Daoy (cell line): ENCODE data around the gene SLC16A5. TPM values are rescaled to one million over a fixed set of nuclear protein-coding genes. Genes with fewer than 3 reads are reported as not detected.

Experiments
- total RNA-seq: library from RNA; depleted of rRNA; stranded (reverse); fragments of >200 nt; shearing (Covaris generic); gene quantifications from 2 replicates; pipeline ENCODE4 v1.2.3, GENCODE V29; 2014; rRNA removed

Gene SLC16A5
- total RNA-seq, 1 experiment from 2014 or later: not detected

Other genes starting within 250 kb of the SLC16A5 start
- gene GRIN2C, start 228.1 kb upstream of the SLC16A5 start, total RNA-seq: not detected in 2 replicates
- 8.2 and 13.1 TPM in 2 replicates for gene FDXR, start 215.0 kb upstream of the SLC16A5 start, total RNA-seq
- gene FADS6, start 194.3 kb upstream of the SLC16A5 start, total RNA-seq: not detected in 2 replicates
- not detected in 2 replicates for gene USH1G, start 164.7 kb upstream of the SLC16A5 start, total RNA-seq
- not detected in 2 replicates for gene OTOP2, start 163.7 kb upstream of the SLC16A5 start, total RNA-seq
- gene OTOP3, start 152.1 kb upstream of the SLC16A5 start, total RNA-seq: not detected in 2 replicates
- gene HID1, start 115.2 kb upstream of the SLC16A5 start, total RNA-seq: 0.11 and 0.45 TPM in 2 replicates
- gene CDR2L, start 100.3 kb upstream of the SLC16A5 start, total RNA-seq: 9.2 and 11.5 TPM in 2 replicates
- gene MRPL58, start 75.3 kb upstream of the SLC16A5 start, total RNA-seq: 155 and 172 TPM in 2 replicates
- 453 and 707 TPM in 2 replicates for gene ATP5PD, start 41.0 kb upstream of the SLC16A5 start, total RNA-seq
- gene KCTD2, start 40.7 kb upstream of the SLC16A5 start, total RNA-seq: 17.9 and 19.1 TPM in 2 replicates
- 2.6 and 3.6 TPM in 2 replicates for gene ARMC7, start 22.0 kb downstream of the SLC16A5 start, total RNA-seq
- 86.0 and 91.8 TPM in 2 replicates for gene NT5C, start 43.8 kb downstream of the SLC16A5 start, total RNA-seq
- gene JPT1, start 66.6 kb downstream of the SLC16A5 start, total RNA-seq: 423 and 641 TPM in 2 replicates
- 116 and 119 TPM in 2 replicates for gene SUMO2, start 95.0 kb downstream of the SLC16A5 start, total RNA-seq
- gene NUP85, start 117.7 kb downstream of the SLC16A5 start, total RNA-seq: 40.6 and 48.6 TPM in 2 replicates
- 10.4 and 12.4 TPM in 2 replicates for gene GGA3, start 173.7 kb downstream of the SLC16A5 start, total RNA-seq
- 90.2 and 92.2 TPM in 2 replicates for gene MRPS7, start 173.9 kb downstream of the SLC16A5 start, total RNA-seq
- 6.7 and 9.4 TPM in 2 replicates for gene MIF4GD, start 183.3 kb downstream of the SLC16A5 start, total RNA-seq
- 19.4 and 30.9 TPM in 2 replicates for gene SLC25A19, start 201.5 kb downstream of the SLC16A5 start, total RNA-seq